Activated CD4-positive, CD25-positive, alpha-beta regulatory T cell treated with anti-CD3 and anti-CD28 coated beads, Interleukin-2, amount 50 U/mL, for 16 hours (primary cell): ENCODE measurements around the gene ARL13A.
"Not testable (repeated sequence)": the region's sequence is repeated elsewhere in the genome, so short reads cannot be mapped to it uniquely, and the experiment has no call there.

Source experiments
- DNase-seq: peaks from one replicate; pipeline ENCODE4 v3.0.0-alpha.2; 2020; ENCODE audit warnings: low read depth, low spot score

The ARL13A gene

DNA sequence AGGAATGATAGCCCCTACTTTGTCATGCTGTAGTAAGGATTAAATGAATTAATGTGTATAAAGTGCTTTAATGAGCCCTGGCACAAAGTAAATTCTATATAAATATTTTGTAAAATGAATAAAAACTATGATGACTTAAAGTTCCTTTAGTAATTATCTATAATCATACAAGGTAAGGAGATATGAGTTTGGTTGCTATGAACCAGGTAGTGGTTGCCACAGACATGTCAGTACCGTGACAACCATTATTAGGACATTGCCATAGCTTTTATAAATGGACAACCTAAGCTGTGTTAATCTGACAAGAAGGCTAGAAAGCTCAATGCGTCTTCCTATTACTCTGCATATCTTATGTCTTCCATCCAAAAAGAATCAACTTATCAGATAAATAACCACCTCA is at the start of gene ARL13A:
ARL13A (plus strand) TSS at position 301 of the 400 bp plus-strand sequence. CDS start 3,982 bp downstream, outside the sequence.
- DNase-seq: no peak

DNA sequence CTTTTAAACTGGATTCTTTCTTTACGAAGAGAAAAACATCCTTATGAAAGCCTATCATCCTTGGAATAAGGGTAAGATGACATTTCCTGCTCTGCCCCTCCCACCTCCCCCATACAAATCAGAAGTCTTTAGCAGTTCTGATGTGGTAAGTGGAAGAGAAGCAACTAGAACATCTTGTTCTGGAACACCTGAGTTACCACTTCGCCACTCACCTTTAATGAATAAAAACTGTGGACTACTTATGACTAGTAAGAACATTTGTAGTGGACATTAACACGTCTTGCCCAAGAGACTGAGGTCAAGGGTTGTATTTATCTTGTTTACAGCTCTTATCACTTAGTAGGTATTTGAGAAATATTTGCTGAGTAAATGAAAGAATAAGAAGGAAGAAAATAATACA is 45.1 kb upstream of the ARL13A start:
- DNase-seq: no peak

GRCh38 chrX:100926453-100926852 is 43.1 kb upstream of the ARL13A start:
- no peak for DNase-seq

GRCh38 chrX:100928660-100929613 is 40.6 kb upstream of the ARL13A start, which contains the start of gene XKRX:
XKRX (minus strand) TSS chrX:100928917; CDS start chrX:100928304, 613 bp downstream.
- DNase-seq: no peak

DNA sequence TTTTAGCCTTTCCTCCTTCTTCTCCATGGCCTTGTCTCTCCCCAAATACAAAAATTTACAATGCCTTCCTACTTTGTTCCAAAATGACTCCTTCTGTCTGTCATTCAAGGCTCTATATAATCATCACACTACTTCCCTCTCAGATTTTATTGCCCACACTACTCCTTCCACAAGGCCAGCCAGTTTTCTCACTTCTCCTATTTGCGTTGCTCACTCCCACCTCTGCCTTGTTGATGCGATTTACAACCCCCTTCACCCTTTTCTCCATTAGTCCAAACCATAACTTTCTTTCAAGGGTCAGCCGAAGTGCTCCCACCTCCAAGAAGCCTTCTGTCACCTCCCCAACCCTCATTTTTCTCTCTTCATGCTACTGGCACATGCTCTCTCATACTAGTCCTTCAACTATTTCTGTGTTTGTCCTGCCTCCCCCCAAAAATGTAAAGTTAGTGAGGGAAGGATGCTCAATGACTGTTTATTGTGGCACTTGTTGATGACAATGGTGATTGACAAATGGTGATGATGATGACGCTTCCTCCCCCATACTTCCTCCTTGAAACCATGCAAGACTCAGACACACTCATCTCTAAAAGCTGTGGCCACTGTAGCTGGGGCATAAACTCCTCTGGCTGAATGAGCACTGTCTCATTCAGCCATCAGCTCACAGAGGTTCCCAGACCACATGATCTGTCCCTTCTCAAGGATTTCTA is 38.1 kb upstream of the ARL13A start:
- no peak for DNase-seq

- DNase-seq: no peak
Measured at GRCh38 chrX:100931925-100932285, 37.6 kb upstream of the ARL13A start.

DNA sequence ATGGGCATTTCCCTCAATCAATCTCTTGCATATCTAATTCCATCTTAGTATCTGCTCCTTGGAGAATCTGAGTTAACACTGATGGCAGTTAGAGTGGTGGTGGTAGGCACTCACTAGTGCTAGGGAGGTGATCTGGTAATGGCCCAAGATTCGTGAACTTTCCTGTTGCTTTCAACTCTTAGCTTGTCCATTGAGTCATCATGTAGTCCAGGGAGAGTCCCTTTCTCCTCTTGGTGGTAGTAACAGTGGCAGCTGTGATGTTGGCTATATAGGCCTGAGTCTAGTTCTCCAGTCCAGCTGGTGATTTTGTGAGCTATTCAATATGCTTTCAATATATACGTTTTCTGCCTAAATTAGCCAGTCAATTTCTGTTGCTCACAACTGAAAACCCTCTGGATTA is 33.7 kb upstream of the ARL13A start:
- no peak for DNase-seq

DNA sequence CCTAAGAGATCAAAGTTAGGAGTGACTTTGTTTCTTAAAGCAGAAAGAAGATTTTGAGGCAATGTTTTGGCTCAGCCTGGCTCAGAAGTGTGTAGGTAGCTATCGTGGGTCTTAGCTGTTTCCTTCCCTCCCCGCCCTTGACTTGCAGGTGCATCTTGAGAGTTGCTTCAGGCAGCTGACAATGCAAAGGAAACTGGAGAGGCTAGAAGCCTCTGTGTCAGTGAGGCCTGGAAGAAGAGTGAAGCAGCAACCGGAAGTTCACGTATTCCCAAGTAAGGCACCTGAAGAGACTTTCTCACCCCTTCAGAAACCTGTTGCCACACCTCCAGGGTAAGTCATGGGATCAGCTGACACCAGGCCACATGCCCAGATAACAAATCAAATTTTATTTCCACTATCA is 30.2 kb upstream of the ARL13A start:
- no peak for DNase-seq

DNA sequence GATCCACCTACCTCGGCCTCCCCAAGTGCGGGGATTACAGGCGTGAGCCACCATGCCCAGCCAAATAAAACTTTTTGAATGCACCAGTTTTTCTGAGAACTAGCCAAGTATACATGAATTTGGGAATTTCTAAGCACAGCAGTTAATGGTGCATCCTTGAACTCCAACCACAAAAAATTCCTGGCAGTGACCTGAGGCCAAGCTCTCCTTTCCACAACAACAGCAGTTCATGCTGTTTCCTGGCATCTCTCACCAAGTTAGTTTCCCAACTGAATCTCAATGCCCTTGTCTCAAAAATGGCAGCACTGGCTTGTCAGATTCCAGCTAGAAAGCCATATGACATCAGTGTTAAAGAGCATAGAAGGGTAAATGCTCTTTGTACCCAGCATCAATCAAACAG is 24.9 kb upstream of the ARL13A start:
- no peak for DNase-seq

DNA sequence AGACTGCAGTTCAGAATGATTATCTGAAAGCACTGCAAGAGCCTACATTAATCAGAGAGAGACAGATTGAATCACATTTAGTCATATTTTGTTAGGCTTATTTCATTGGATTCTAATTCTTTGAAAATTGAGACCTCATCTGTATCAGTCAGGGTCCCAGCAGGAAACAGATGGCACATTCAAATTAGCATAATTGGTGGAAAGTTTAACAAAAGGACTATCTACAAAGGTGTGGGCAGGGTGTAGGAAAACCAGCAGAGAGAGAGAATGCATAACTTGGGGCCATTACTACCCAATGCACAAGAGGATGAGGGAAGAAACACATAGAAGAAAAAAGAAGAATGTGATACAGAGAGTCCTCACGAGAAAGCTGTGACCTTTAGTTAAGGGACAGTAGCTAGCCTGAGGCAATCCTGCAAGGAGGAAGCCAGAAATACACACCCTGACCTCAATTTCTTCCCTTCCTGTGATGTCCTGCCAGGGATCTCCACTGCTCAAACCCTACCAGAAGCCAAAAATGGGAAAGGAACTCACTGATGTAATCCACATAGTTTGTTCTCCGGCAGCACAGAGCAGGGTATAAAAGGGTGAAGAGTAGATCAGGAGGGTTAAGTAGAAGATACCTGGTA is 23.1 kb upstream of the ARL13A start:
- no peak for DNase-seq

DNA sequence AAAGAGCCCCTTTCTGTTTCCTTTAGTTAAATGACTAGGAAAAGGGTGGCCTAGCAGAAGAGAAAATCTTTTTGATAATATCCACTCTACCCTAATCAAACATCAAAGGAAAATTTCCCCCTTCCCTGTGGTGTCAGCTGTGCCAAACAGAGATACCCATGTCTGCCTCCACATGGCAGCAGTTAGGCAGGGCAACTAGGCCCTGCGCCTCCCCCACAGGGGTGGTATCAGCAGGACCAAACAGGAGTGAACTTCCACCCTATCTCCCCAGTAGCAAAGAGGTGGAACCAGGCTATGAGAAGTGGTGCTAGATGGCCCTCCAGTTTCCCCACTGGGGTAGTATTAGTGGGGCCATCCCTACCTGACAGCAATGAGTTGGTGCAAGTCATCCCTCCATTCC is 21.0 kb upstream of the ARL13A start:
- no peak for DNase-seq

DNA sequence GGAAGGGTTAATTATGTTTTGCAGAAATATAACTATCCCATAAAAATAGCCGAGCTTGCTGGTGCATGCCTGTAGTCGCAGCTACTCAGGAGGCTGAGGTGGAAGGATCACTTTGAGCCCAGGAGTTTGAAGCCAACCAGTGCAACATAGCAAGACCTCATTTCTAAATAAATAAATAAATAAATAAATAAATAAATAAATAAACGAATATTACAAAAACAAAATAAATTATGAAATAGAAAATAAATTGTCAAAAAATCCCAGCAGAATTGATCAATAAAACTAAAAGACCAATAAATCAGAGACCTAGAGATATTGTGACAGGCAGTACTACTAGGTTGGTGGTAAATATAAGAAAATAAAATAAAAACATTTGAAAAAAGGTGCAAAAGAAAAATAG is 6.7 kb upstream of the ARL13A start:
- DNase-seq: no peak

- no peak for DNase-seq
Measured at GRCh38 chrX:100964362-100964761, 5.1 kb upstream of the ARL13A start.

DNA sequence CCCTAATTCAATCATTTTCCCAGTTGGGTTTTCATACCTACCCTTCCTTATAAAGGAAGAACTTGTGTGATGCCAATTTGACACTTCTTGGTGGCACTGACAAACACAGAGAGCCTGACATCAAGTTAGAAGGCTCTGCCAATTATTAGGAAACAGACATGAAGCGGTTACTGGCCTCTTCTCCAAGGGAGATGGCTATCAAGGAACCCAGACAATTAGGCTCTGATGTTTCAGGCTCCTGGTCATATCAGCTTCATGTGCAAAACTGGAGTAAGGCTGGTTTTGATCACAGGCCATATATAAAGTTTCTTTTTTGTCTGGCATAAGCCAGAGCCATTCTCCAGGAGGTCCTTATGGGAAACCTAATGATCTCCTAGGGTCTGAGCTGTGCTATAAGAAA is 428 bp downstream of the ARL13A start:
- DNase-seq: no peak

DNA sequence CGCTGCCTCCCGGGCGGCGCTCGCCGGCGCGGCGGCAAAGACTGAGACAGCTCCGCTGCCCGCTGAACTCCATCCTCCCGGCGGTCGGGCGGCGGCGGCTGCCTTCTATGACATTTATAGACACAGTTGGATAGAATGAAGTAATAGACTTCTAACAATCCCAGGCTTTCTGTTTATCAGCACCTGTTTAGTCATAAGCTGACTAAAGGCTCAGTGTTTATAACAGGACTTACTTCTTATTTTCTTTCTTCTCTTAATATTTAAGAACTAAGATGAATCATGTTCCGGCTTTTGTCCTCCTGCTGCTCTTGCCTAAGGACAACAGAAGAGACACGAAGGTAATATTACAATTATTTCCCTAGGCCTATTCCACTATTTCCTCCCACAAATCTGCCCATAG is 3.9 kb downstream of the ARL13A start:
- DNase-seq: no peak

DNA sequence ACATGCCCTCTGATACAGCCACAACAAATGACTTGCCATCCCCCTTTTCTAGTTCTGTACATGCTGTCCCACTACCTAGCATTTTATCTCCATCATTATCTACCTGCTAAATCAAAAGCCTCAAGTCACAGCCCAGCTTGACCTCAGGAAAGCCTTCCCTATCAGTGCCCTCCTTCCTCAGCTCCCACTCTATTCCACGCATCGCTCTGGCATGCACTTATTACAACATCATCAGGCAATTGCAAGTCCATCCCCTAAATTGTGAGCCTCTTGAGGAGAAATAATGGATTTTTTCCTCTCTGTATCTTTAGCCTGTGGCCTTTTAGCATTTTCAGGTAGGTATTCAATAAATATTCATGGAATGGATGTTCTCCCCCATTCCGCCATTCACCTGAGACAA is 5.7 kb downstream of the ARL13A start:
- DNase-seq: no peak

DNA sequence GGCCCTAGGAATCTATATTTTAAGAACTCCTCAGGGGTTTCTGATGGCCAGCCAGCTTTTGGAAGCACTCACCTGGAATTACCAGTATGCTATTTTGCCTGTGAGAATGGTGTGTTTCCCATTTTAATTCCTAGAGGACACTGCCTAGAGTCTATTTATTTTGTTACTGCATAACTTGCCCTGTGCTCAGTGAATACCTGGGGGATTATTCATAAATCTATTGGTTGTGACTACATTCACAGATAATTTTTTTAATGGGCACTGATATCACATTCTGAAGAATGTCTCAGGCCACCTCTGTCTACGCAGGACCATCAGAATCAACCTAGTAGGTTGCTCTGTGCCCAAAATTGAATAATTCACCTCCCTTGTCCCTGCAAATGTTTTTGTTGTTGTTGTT is 6.7 kb downstream of the ARL13A start:
- DNase-seq: no peak

- no peak for DNase-seq
Measured at GRCh38 chrX:100979881-100980607, 10.5 kb downstream of the ARL13A start.

DNA sequence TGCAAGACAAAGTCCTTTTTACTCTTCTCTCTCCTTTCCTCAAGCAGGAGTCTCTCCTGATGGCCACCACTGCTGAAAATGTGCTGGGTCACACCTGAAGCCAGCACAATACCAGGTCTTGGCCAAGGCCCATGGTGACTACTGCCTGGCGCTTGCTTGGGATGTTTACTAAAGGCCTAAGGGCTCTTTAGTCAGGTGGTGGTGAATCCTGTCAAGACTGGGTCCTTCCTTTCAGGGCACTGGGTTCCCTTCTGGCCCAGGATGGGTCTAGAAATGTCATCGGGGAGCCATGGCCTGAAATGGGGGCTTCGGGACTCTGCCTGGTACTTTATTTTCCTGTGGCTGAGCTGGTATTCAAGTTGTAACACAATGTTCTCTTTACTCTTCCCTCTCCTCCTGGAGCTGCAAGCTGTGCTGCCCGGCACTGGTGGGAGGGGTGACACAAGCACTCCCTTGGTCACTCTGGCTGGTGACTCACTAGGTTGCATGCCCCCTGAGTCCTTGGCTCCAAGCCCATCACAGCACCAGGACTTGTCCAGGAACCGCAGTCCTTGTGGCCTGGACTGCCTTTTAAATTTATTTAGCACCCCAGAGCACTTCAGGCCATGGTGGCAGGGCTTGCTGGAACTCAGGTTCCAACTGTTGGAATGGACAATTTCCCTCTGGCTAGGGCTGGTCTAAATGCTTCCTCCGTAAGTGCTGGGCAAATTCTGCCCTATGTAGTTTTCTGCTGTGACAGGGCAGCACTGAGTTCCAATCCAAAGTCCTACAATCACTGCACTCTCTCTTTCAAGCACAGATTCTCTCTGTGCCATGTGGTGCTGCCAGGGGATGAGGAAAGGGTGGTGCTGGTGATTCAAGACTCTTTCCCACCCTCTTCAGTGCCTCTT is 11.3 kb downstream of the ARL13A start:
- DNase-seq: no peak

DNA sequence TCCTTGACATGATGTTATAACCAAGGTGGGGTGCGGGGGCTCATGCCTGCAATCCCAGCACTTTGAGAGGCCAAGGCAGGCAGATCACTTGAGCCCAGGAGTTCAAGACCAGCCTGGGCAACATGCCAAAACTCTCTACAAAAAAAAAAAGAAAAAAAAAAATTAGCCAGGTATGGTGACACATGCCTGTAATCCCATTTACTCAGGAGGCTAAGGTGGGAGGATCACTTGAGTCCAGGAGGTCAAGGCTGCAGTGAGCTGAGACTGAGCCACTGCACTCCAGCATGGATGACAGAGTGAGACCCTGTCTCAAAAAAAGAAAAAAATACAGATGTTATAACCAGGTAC is 12.0 kb downstream of the ARL13A start:
- not testable (repeated sequence) for DNase-seq

GRCh38 chrX:100984818-100985217 is 15.3 kb downstream of the ARL13A start:
- DNase-seq: no peak
